Thymus (tissue), 11 donors: ENCODE results near the gene RNF213. TPM values are rescaled to one million over a fixed set of nuclear protein-coding genes. Genes with fewer than 3 reads are reported as not detected.
"Not testable (repeated sequence)": the region's sequence is repeated elsewhere in the genome, so short reads cannot be mapped to it uniquely, and the experiment has no call there.

ENCODE experiments used
- DNase-seq, 9 donors: peaks; one replicate each; pipeline ENCODE4 v3.0.0-alpha.2; 2013; ENCODE audit warnings: low spot score in 9 of 9, low read depth in 6 of 9, missing footprints in 1 of 9
- H3K27ac ChIP-seq, 2 donors: one replicate each; pipeline ENCODE4 v1.5.1; 2013; ENCODE audit warnings: control low read depth in 1 of 2, low read depth in 1 of 2, low read length in 1 of 2, mild to moderate bottlenecking in 1 of 2, moderate library complexity in 1 of 2
- H3K27me3 ChIP-seq, 2 donors: one replicate each; pipeline ENCODE4 v1.5.1; 2013; ENCODE audit warnings: low read length in 1 of 2; ENCODE audit not compliant: control insufficient read depth in 2 of 2, insufficient read depth in 1 of 2
- H3K36me3 ChIP-seq, 2 donors: one replicate each; pipeline ENCODE4 v1.5.1; 2013; ENCODE audit warnings: low read length in 1 of 2, mild to moderate bottlenecking in 1 of 2, moderate library complexity in 1 of 2; ENCODE audit not compliant: control insufficient read depth in 2 of 2, insufficient read depth in 2 of 2
- H3K4me1 ChIP-seq, 2 donors: one replicate each; pipeline ENCODE4 v1.5.1; 2013; ENCODE audit warnings: low read length in 2 of 2; ENCODE audit not compliant: control insufficient read depth in 2 of 2, insufficient read depth in 2 of 2
- H3K4me3 ChIP-seq, 2 donors: one replicate each; pipeline ENCODE4 v1.5.1; 2013; ENCODE audit warnings: low read length in 2 of 2, control low read depth in 1 of 2, mild to moderate bottlenecking in 1 of 2
- H3K9me3 ChIP-seq, 2 donors: one replicate each; pipeline ENCODE4 v1.5.1; 2013; ENCODE audit warnings: low read length in 1 of 2, mild to moderate bottlenecking in 1 of 2; ENCODE audit not compliant: control insufficient read depth in 2 of 2, insufficient read depth in 1 of 2
- WGBS: extraction: QIAGEN DNeasy Blood & Tissue Kit; methylation state at CpG from one replicate; pipeline ENCODE4 v1.1.7; 2013; 5-methylcytosine and 5-hydroxymethylcytosine counted together
- polyA plus RNA-seq: library from polyadenylated mRNA; stranded (reverse); fragments of 200-250 nt; gene quantifications from one replicate; pipeline ENCODE4 v1.2.3, GENCODE V29; 2013
- total RNA-seq: library from RNA; stranded (reverse); fragments of 120-200 nt; gene quantifications from one replicate; pipeline ENCODE4 v1.2.4, GENCODE V29; 2013
- donor health status: healthy.

Gene RNF213
- total and polyA plus RNA-seq, 2 donors, result 76.4 to 114 TPM

DNA sequence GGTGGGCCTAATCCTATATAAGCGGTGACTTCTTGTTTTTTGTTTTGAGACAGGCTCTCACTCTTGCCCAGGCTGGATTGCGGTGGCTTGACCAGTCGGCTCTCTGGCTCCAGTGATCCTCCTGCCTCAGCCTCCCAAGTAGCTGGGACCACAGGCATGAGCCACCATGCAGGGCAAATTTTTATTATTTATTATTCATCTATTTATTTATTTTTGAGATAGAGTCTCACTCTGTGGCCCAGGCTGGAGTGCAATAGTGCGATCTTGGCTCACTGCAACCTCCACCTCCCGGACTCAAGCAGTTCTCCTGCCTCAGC, 4.7 kb upstream of the RNF213 start:
- H3K27ac ChIP-seq, result no peak overlapping the region
- no peaks in the 10 kb centered on the region for H3K27me3 ChIP-seq
- DNase-seq, result no peak
- no peaks in the 10 kb centered on the region for H3K9me3 ChIP-seq
- H3K4me1 ChIP-seq, result peaks cover 2 to 19% of the 10 kb centered on the region in 2 donors
- 98% methylated on average over 5 of the region's 5 CpGs for WGBS
- H3K4me3 ChIP-seq, result no peak overlapping the region
- H3K36me3 ChIP-seq, result no peaks in the 10 kb centered on the region

DNA sequence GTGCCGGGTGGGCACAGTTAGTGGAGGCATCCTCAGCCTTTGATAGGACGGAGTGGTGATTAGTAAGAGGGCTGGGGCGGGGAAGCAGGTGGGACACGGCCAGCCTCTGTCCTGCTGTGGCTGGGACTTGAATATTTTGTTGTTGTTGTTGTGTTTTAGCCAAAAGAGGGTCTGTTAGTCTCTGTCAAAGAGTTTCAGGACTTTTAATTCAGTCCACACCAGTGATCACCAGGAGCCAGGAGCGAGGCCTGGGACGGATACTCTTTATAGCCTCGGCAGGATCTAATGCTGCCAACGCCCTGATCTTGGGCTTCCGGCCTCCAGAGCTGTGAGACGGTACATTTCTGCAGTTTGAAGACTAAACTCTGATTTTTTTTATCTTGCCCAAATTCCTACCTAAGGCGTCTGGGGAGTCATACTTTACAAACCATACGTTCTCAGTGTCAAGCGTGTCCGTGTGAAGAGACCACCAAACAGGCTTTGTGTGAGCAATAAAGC, 2.9 kb upstream of the RNF213 start:
- H3K36me3 ChIP-seq, result no peaks in the 10 kb centered on the region
- H3K9me3 ChIP-seq, result no peaks in the 10 kb centered on the region
- H3K4me3 ChIP-seq, result no peak overlapping the region
- WGBS, result 92% methylated on average over 14 of the region's 14 CpGs
- H3K4me1 ChIP-seq, result peaks cover 14 to 33% of the 10 kb centered on the region in 2 donors
- no peaks in the 10 kb centered on the region for H3K27me3 ChIP-seq
- peak overlapping the region in 1 of 2 donors; percentile 46 for H3K27ac ChIP-seq
- DNase-seq, result no peak

DNA sequence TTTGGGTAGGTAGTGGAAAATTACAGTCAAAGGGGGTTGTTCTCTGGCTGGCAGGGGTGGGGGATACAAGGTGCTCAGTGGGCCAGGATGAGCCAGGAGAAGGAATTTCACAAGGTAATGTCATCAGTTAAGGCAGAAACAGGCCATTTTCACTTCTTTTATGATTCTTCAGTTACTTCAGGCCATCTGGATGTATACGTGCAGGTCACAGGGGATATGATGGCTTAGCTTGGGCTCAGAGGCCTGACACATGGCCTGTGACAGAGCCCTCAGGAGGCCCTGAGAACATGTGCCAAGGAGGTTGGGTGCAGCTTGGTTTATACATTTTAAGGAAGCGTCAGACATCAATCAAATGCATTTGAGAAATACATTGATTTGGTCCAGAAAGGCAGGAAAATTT, 2.4 kb upstream of the RNF213 start:
- not testable (repeated sequence) for H3K27me3 ChIP-seq, H3K9me3 ChIP-seq, H3K4me3 ChIP-seq, H3K36me3 ChIP-seq, DNase-seq
- WGBS, result 92% methylated on average over 2 of the region's 2 CpGs
- peaks cover 19 to 38% of the 10 kb centered on the region in 2 donors for H3K4me1 ChIP-seq
- peak overlapping the region in 1 of 2 donors; percentile 59 for H3K27ac ChIP-seq

DNA sequence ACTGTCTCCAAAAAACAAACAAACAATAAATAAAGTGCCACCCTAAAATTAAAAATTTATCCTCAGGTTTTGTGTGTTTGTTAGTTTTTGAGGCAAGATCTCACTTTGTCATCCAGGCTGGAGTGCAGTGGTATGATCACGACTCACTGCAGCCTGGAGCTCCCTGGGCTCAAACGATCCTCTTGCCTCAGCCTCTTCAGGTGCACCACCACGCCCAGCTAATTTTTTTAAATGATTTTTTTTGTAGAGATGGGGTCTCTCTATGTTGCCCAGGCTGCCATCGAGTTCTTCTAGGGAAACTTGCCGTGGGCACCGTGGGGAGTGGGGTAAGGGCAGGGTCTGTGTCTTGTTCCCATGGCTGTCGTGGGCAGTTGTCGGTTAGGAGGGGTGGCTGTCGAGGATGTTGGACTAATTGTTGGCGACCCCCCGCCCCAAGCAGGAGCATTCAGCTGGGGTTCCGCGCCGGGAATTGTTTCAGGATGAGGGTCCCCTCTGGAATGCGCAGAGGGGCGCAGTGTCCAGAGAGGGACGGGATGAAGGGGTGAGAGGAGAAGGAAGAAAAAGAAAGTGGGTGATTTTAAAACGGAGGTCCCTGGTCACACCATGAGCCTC, 1.1 kb upstream of the RNF213 start:
- peak overlapping the region; percentile 32 to 66 for H3K4me3 ChIP-seq
- H3K27me3 ChIP-seq, result no peaks in the 10 kb centered on the region
- H3K9me3 ChIP-seq, result no peaks in the 10 kb centered on the region
- no peak for DNase-seq
- 76% methylated on average over 18 of the region's 18 CpGs for WGBS
- H3K4me1 ChIP-seq, result peaks cover 28 to 47% of the 10 kb centered on the region in 2 donors
- H3K27ac ChIP-seq, result peak overlapping the region; percentile 60 to 88
- no peaks in the 10 kb centered on the region for H3K36me3 ChIP-seq

DNA sequence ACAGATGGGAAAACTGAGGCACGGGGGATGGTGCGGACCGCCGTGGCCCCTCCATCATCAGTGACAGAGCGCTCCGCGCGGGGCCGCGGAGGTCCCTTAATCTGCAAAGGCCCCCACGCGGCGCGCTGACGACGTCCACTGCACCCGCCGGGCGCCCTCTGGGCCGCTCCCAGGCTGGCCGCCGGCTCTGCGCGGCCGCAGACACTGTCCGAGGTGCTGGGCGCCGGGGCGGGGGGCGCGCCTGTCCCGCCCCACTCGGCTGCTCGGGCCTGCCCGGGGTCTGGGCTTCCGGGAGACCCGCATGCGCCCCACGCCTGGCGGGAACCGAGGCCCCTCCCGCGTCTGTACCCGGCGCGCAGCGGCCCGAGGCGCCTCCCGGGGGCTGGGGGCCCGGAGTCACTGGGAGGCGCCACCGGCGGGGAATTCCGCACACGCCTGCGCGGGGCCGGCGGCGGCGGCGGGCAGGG, 550 bp upstream of the RNF213 start:
- peak in 5 of 9 donors; percentile 40 to 66 (median 52) for DNase-seq
- Histone ChIP-seq H3K27ac (peak overlapping the region; percentile 60 to 88), H3K4me1 (peaks cover 29 to 47% of the 10 kb centered on the region in 2 donors), H3K27me3 (no peaks in the 10 kb centered on the region), H3K4me3 (peak overlapping the region; percentile 32 to 66), H3K36me3 (peaks cover 0 to 3% of the 10 kb centered on the region in 2 donors), H3K9me3 (no peaks in the 10 kb centered on the region)
- 5% methylated on average over 62 of the region's 63 CpGs for WGBS

DNA sequence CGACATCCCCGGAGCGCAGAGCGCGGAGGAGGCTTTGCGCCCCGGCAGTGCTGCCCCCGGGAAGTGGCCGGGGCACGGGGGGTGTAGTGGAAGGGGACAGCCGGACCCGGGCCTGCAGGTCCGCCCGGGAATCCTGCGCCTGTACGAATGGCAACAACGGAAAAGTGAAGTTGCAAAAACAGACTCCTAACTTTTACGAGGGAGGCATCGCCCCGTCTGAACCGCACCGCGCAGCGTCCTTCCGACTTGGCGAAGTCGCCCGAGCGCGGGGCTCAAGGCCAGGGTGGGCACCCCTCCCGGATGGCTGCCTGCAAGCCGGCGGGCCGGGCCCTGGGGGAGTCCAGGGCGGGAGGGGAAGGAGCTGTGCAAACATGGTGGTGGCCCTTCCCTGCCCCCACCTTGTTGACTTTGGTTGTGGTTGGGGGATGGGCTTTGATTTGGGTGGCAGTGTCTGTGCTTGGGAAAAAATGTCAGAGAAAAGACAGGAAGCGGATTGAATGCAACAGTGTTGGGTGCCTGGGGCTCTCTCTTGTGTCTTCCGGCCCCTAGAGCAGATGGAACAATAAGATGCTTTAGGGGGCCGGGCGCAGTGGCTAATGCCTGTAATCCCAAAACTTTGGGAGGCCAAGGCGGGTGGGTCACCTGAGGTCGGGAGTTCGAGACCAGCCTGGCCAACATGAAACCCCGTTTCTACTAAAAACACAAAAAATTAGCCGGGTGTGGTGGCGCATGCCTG, 675 bp downstream of the RNF213 start:
- 3% methylated on average over 45 of the region's 45 CpGs for WGBS
- Histone ChIP-seq H3K4me3 (peak overlapping the region; percentile 94 to 100), H3K27me3 (no peaks in the 10 kb centered on the region), H3K4me1 (peaks cover 33 to 55% of the 10 kb centered on the region in 2 donors), H3K36me3 (peaks cover 0 to 9% of the 10 kb centered on the region in 2 donors), H3K27ac (peak overlapping the region; percentile 98 to 99), H3K9me3 (no peaks in the 10 kb centered on the region)
- DNase-seq, result peak in 8 of 9 donors; percentile 57 to 93 (median 79)

DNA sequence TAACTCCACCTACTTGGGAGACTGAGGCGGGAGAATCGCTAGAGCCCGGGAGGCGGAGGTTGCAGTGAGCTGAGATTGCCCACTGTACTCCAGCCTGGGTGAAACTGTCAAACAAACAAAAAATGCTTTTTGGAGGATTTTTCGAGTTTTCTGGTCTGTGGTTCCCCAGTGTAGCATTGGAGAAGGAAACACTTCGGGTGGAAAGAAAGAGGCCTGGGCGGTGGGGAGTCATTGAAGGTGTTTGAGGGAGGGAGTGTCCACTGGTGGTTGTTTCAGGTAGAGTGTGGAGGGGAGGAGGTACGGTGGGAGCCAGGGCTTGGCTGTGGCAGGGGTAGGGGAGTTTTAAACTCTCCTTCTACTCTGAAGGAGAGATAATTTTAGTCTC, 1.2 kb downstream of the RNF213 start:
- 44% methylated on average over 8 of the region's 8 CpGs for WGBS
- Histone ChIP-seq H3K9me3 (no peaks in the 10 kb centered on the region), H3K27me3 (no peaks in the 10 kb centered on the region), H3K4me1 (peaks cover 33 to 55% of the 10 kb centered on the region in 2 donors), H3K27ac (peak overlapping the region; percentile 98 to 99), H3K4me3 (peak overlapping the region; percentile 94 to 100), H3K36me3 (peaks cover 2 to 11% of the 10 kb centered on the region in 2 donors)
- DNase-seq, result peak in 1 of 9 donors; percentile 31

DNA sequence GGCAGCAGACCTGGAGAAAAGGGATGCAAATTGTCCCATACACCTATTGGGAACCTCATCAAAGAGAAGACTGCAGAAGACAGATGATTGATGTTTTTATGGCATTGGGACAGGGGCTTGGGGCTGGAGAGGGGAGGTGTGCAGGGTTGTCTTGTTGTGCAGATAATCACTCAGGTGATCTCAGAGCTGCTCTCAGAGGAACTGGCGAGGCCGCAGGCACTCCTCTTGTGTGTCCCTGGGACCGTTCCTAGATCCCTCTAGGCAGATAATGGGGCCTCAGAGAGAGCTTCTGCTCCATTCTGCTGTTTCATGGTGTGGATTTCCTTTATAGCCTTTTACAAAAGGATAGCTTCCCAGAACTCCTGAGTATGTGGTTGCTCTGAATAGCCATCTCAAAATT, 1.6 kb downstream of the RNF213 start:
- Histone ChIP-seq H3K27me3 (no peaks in the 10 kb centered on the region), H3K9me3 (no peaks in the 10 kb centered on the region), H3K4me3 (peak overlapping the region; percentile 94 to 100), H3K36me3 (peaks cover 2 to 12% of the 10 kb centered on the region in 2 donors), H3K4me1 (peaks cover 33 to 55% of the 10 kb centered on the region in 2 donors), H3K27ac (peak overlapping the region; percentile 98 to 99)
- 79% methylated on average over 3 of the region's 3 CpGs for WGBS
- no peak for DNase-seq

DNA sequence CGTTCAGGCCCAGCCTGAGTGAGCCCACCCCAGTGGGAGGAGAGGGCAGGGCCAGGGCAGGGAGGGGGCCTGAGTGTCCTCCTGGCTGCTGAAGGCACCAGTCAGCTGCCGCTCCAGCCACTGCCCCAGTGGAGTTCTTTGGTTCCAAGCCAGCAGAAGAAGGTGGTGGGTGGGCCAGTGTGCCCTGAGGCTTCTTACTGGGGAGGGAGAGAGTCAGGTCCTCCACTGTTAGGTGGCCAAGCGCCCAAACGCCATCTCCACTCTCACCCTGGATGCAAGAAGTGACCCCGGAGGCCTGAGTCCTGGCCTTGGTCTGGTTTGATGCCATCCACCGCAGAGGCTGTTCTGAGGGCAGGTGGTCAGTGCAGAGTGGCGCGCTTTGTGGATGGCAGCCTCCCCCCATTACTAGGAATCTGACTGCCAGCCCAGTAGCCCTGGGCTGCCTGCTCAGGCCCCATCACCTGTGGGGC, 2.2 kb downstream of the RNF213 start:
- H3K4me3 ChIP-seq, result no peak overlapping the region
- H3K27ac ChIP-seq, result peak overlapping the region; percentile 89 to 99
- no peak for DNase-seq
- H3K9me3 ChIP-seq, result no peaks in the 10 kb centered on the region
- 95% methylated on average over 8 of the region's 8 CpGs for WGBS
- H3K4me1 ChIP-seq, result peaks cover 33 to 55% of the 10 kb centered on the region in 2 donors
- peaks cover 3 to 17% of the 10 kb centered on the region in 2 donors for H3K36me3 ChIP-seq
- no peaks in the 10 kb centered on the region for H3K27me3 ChIP-seq
